HG03342 (cell line): Measurements from ENCODE around the gene OSBPL10.
"Not testable (repeated sequence)": the region's sequence is repeated elsewhere in the genome, so short reads cannot be mapped to it uniquely, and the experiment has no call there.

Source experiments
- ATAC-seq: cut with Tn5 transposase; IDR thresholded peaks from one replicate; pipeline ENCODE4 v1.9.1; 2021; ENCODE audit warnings: mild to moderate bottlenecking, moderate library complexity; ENCODE audit not compliant: unreplicated experiment

OSBPL10 gene

DNA sequence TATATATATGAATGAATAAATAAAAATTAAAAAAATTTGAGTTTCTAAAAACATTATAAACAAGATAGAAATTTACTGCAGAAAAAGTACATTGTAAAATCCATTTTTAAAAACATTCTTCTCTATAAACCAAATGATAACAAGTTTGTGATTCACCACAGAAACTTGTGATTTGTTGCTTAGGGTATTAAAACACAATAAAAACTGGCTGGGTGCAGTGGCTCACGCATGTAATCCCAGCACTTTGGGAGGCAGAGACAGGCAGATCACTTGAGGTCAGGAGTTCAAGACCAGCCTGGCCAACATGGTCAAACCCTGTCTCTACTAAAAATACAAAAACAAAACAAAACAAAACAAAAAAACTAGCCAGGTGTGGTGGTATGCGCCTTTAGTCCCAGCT, 197.2 kb downstream of the OSBPL10 start:
- not testable (repeated sequence) for ATAC-seq

- not testable (repeated sequence) for ATAC-seq
Measured at GRCh38 chr3:31782306-31782705, 198.8 kb downstream of the OSBPL10 start.

DNA sequence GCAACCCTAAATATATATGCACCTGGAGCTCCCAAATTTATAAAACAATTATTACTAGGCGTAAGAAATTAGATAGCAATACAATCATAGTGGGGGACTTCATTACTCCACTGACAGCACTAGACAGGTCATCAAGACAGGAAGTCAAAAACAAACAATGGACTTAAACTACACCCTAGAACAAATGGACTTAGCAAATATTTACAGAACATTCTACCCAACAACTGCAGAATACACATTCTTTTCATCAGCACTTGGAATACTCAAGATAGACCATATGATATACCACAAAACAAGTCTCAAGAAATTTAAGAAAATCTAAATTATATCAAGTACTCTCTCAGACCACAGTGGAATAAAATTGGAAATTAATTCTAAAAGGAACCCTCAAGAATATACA, 201.5 kb downstream of the OSBPL10 start:
- ATAC-seq, result no peak

GRCh38 chr3:31777887-31778286, 203.2 kb downstream of the OSBPL10 start:
- no peak for ATAC-seq

DNA sequence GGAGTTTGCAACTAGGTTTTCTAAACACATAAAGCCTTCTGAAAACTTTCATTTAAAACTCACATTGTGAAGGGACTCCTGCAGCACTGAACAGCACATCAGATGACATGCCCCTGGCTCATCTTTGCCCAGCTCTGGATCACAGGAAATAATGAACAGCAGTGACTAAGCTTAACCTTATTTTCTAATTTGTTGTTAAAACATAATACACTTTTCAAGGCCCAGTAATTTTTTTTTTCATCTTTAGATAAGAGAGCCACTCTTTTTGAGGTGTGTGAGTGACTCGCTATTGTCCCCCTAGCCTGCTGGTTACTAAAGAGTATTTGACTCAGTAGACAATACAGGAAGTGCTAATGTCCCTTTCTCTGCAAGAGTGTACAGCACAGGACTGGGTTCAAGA, 204.0 kb downstream of the OSBPL10 start:
- ATAC-seq, result no peak

DNA sequence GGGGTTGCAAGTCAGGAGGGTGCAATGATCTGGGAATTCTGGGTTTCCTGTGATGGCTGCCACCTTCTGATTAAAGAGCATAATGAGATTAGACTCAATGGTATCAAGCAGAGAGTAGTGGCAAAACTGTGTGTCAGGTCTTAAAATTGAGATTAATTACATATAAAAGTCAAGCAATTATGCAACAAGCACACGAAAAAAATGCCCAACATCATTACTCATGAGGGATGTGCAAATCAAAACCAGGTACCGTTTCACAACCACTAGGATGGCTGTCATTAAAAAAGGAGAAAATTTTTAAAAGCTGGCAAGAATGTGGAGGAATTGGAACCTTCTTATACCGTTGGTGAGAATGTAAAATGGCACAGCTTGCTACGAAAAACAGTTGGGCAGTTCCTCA, 205.0 kb downstream of the OSBPL10 start:
- ATAC-seq, result no peak

DNA sequence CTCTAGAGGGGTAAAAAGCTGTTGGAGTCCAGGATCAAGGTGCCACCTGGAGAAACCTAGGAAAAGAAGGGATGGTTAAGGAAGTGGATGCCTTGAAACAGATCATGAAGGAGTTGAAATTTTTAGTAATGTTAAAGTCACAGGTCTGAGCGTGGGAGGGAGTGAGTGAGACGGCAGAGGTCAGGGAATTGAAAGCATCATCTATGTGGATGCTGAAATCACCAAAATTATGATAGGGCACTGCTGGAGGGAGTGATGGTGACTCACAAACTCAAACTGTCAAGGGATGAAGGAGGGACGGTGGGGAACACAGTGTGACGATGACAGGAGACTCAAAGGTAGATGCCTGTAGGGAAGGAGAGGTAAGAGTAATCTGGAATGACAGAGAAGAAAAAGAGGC, 205.7 kb downstream of the OSBPL10 start:
- ATAC-seq, result no peak

- ATAC-seq, result no peak
Measured at GRCh38 chr3:31772758-31773473, 208.1 kb downstream of the OSBPL10 start.

DNA sequence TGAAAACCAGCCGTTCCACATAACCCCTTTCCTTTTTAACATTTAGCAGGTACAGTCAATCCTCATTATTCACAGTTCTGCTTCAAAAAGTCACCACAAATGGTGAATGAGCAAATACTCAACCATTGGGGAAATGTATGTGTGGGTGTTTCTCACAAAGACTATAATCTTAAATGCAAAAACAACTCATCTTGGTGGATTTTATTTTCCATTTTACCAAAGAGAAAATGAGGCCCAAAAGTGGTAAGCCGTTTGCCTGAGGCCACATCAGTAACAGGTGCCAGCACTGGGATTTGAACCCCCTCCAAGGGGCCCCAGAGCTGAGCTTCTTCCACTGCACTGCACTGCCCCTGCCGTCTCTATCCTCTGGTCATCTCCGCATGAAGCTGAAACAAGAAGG, 208.8 kb downstream of the OSBPL10 start:
- ATAC-seq, result no peak

DNA sequence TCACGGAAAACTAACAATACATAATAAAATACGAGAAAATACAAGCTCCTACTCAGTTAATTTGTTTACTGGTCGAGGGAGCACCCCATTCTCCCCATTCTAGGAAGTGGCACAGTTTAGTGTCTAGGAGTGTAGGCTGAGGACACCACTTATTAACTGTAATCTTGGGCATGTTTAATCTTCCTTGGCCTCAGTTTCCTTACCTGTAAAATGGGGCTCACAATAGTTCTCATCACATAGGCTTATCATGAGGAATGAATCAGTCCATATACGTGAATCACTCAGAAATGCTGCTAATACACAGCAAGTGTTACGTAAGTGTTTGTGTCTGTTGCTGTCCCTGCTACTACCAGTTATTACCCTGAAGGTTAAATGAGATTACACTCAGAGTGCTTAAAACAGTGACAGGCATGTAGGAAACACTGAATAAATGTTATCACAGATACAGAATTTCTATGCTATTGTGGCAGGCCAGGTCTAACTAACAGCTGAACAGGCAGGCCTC, 210.2 kb downstream of the OSBPL10 start:
- ATAC-seq, result no peak

DNA sequence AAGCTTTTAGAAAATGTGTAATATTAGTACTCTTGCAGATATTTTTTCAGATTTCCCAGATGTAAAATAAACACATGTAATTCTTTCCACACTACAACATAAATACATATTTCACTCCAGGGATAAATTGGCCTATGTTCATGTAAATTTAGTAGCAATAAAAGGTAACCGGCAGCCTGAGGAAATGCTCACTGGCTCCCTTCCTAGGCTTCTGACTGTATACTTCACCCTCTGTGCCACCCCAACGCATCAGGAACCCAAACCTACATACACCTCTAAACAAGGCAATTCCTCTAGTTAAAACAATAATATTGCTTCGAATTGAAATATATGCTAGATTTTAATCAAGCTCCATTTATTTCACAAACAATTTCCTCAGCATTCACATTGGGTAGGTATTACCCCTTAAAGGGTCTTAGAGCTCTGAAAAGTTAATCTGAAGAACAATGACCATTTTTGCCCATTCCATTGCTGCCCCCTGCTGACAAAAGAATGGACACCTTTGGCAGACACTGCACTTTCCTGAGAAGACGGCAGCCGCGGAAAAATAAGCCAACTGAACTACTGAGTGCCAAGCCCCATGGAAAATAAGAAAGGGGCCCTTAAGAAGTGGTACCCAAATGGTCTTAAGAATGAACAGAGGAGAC, 212.5 kb downstream of the OSBPL10 start:
- ATAC-seq, result no peak

GRCh38 chr3:31767920-31768319, 213.1 kb downstream of the OSBPL10 start:
- no peak for ATAC-seq

- no peak for ATAC-seq
Measured at GRCh38 chr3:31766669-31767068, 214.4 kb downstream of the OSBPL10 start.

GRCh38 chr3:31765871-31766270, 215.2 kb downstream of the OSBPL10 start:
- no peak for ATAC-seq

- no peak for ATAC-seq
Measured at GRCh38 chr3:31763731-31764130, 217.3 kb downstream of the OSBPL10 start.

- ATAC-seq, result no peak
Measured at GRCh38 chr3:31762888-31763351, 218.1 kb downstream of the OSBPL10 start.

GRCh38 chr3:31762097-31762764, 218.8 kb downstream of the OSBPL10 start:
- ATAC-seq, result no peak

GRCh38 chr3:31760654-31761053, 220.4 kb downstream of the OSBPL10 start:
- ATAC-seq, result no peak

DNA sequence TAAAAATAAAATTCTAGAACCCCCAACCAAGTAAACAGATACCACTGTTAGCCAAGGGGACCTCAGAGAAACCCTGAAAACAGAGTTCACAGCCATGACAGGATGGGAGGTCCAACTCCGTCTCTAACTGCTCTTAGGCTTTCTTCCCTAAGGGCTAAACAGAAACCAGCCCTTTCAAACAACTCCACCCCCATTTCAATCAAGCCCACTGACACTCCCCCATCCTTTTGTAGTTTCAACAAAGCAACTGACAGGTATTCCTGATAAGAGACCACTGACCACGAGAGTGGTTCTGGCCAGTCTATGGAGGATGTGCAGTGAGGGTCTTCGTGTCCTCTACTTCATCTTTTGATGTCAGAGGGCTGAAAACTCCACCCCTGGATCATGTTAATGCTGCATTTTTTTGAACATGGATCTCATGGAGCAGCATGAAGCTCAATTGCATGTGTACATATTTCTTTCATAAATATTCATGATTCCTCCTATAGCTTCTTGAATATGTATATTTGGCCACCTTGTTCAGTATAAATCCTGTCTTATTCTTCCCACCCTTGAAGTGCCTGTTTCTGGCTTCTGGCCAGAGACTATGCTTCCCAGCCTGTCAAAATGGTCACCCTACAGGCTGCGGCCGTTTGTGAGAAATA, 222.6 kb downstream of the OSBPL10 start:
- ATAC-seq, result no peak

DNA sequence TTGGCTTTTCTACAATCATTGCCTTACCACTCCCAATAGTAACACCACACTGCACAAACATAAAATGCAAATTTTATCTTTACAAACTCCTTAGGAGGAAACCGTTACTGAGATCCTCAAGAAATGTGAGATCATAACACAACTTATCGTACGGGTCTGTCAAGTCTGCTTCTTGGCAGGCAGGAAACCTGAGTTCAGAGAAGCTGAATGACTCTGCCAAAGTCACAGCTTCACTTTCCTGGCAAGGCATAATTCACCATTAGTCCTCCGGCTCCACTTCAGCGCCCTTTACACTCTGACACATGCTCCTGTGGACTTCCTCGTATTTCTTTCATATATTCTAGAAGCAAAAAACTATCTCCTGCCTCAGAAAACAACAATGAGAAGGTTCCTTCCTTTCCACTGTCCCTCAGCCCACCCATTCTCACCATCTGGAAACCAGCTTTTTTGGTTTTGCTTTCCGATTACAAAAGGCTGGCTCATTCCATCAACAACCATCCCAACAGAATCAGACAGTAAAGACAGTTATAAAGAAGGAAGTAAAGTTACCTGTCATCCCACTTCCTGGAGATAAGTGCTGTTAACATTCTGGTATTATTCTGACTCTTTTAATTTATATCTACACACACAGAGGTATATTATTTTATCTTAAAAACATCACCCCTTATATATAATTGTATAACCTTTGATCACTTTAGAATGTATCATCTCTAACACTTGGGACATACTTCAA, 225.0 kb downstream of the OSBPL10 start:
- no peak for ATAC-seq
